ACC112 (cell line): ENCODE measurements around the gene ACOT8.

Source experiments
- H2AFZ ChIP-seq: fragments of 200-600 bp; sonication (generic); one replicate; pipeline ENCODE4 v1.6.0; 2017; ENCODE audit warnings: antibody characterized with exemption, low read length; ENCODE audit not compliant: unreplicated experiment
- H3K27ac ChIP-seq: fragments of 200-600 bp; sonication (generic); 2 replicates; pipeline ENCODE4 v1.5.1; 2014; ENCODE audit warnings: low read depth, mild to moderate bottlenecking, antibody characterized with exemption, low read length, moderate library complexity
- H3K27me3 ChIP-seq: fragments of 200-600 bp; sonication (generic); 2 replicates; pipeline ENCODE4 v1.6.1; 2014; ENCODE audit warnings: mild to moderate bottlenecking, antibody characterized with exemption, low read length, moderate library complexity, mixed read lengths; ENCODE audit not compliant: insufficient read depth
- H3K36me3 ChIP-seq: fragments of 200-600 bp; sonication (generic); 2 replicates; pipeline ENCODE4 v1.6.1; 2016; ENCODE audit warnings: mild to moderate bottlenecking, antibody characterized with exemption, low read length, moderate library complexity, mixed read lengths; ENCODE audit not compliant: insufficient read depth
- H3K4me1 ChIP-seq: fragments of 200-600 bp; sonication (generic); one replicate; pipeline ENCODE4 v1.6.1; 2016; ENCODE audit warnings: low read length, mixed read lengths; ENCODE audit not compliant: insufficient read depth, unreplicated experiment, control insufficient read depth
- H3K4me3 ChIP-seq: fragments of 200-600 bp; sonication (generic); 2 replicates; pipeline ENCODE4 v1.5.1; 2014; ENCODE audit warnings: mild to moderate bottlenecking, low read depth, low read length
- H3K79me2 ChIP-seq: fragments of 200-600 bp; sonication (generic); one replicate; pipeline ENCODE4 v1.6.0; 2016; ENCODE audit warnings: low read length; ENCODE audit not compliant: control insufficient read depth, unreplicated experiment, insufficient read depth

The ACOT8 gene

DNA sequence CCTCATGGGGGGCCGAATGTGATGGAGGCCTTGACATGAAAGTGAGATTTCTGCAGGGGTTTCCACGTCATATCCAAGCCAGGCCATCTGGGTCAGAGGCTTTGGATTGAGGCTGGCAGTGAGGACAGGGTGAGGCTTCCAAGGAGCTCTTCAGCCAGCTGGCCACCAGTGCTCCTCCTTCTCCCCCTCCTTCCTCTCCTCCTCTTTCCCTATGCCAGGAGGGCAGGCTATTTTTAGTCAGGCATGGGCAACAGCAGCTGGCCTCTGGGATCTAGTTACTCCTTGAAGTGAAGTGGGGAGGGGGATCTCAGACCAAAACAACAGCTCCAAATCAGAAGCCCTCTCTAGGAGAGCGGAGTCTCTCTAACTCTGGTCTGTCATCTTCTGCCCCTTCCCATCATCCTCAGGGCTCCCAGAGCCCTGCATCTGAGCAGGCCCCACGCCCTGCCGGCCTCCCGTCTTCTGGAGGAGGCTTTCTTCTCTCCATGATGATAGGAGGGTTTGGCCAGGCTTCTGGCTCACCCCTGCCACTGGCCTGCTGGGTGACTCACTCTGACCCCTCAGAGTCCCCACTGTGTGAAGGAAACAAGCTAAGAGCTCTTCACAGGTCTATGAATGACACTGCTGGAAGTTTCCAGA lies 30.7 kb downstream of the ACOT8 start:
- H2AFZ ChIP-seq: peak overlapping the region; percentile 75
- no peaks in the 10 kb centered on the region for H3K36me3 ChIP-seq
- no peak overlapping the region for H3K4me3 ChIP-seq
- H3K79me2 ChIP-seq: no peaks in the 10 kb centered on the region
- H3K27me3 ChIP-seq: peaks cover 6% of the 10 kb centered on the region; the same call in 1 of the 2 replicates
- H3K4me1 ChIP-seq: peaks cover 11% of the 10 kb centered on the region
- no peak overlapping the region for H3K27ac ChIP-seq

DNA sequence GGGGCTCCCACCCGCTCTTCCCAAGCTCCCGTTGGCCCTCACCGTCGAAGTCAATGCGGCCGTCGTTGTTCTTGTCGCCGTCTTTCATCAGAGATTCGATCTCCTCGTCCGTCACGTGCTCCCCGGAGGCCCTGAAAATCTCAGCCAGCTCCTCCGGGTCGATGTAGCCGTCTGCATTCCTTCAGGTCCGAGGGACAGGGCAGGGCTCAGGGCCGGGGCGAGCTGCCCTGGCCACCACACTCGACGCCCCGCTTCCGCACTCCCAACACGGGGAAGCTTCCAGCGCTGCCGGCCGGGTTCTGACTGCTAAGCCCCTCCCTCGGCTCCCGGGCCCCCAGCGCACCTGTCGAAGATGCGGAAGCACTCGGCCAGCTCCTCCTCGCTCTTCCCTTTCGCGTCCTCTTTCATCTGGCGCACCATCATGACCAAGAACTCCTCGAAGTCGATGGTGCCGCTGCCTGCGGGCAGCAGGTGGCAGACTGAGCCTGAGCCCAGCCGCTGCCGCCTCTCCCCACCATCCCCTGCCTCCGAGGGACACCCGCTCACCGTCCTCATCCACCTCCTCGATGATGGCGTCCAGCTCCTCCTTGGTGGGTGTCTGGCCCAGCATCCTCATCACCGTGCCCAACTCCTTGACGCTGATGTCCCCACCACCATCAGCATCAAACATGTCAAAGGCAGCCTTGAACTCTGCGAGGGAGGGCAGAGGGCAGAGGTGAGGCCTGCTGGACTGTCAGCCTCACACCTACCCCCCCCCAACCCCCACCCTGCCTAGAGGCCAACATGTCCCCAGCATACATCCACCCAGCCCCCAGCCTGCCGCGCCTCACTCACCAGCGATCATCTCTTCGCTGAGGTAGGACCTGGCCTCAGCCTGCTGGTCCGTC lies 33.0 kb downstream of the ACOT8 start:
- Histone ChIP-seq H3K27ac (no peak overlapping the region), H3K4me1 (peaks cover 11% of the 10 kb centered on the region), H3K27me3 (peaks cover 6% of the 10 kb centered on the region; the same call in 1 of the 2 replicates), H3K4me3 (peak overlapping the region; percentile 11; the same call in 1 of the 2 replicates), H3K36me3 (no peaks in the 10 kb centered on the region), H2AFZ (no peak overlapping the region), H3K79me2 (no peaks in the 10 kb centered on the region)

DNA sequence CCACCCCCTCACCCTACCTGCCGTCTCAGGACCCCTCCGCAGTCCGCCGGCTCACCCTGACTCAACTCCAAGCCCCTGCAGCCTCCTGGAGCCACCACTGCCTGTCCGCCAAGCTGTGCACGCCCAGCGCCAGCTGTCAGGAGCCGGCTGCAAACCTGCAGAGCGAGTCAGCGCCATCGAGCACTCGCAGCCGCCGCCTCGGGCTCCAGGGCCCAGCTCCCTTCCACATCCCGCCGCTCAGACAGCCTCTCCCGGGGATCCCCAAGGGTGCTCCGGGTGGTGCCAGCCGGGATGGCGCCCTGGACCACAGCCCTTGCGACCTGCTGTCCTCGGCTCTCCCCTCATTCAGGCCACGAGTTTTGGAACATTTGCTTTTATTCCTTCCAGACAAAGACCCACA lies 34.3 kb downstream of the ACOT8 start:
- Histone ChIP-seq H3K36me3 (no peaks in the 10 kb centered on the region), H3K4me1 (peaks cover 12% of the 10 kb centered on the region), H3K27me3 (peaks cover 6% of the 10 kb centered on the region; the same call in 1 of the 2 replicates), H3K4me3 (no peak overlapping the region), H3K79me2 (no peaks in the 10 kb centered on the region), H3K27ac (no peak overlapping the region), H2AFZ (no peak overlapping the region)

DNA sequence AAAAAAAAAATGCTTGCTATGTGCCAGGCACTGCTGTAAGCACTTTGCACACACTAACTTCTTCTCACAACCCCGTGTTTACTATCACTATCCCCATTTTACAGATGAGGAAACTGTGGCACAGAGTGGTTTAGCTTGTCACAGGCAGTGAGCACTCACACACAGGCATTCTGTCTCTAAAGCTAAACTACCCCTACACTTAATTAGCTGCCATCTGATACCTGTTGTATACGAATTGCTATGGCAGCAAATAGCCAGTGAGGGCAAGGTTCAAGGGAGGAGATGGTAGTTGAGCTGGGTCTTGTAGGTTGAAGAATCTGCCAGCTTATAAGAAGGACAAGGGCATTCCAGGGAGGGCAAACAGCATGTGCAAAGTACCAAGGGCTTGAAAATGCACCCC lies 35.2 kb downstream of the ACOT8 start:
- Histone ChIP-seq H3K4me3 (no peak overlapping the region), H3K27ac (no peak overlapping the region), H3K79me2 (no peaks in the 10 kb centered on the region), H3K4me1 (peaks cover 21% of the 10 kb centered on the region), H2AFZ (no peak overlapping the region), H3K27me3 (peaks cover 6% of the 10 kb centered on the region; the same call in 1 of the 2 replicates), H3K36me3 (peaks cover 2% of the 10 kb centered on the region; the same call in 1 of the 2 replicates)

DNA sequence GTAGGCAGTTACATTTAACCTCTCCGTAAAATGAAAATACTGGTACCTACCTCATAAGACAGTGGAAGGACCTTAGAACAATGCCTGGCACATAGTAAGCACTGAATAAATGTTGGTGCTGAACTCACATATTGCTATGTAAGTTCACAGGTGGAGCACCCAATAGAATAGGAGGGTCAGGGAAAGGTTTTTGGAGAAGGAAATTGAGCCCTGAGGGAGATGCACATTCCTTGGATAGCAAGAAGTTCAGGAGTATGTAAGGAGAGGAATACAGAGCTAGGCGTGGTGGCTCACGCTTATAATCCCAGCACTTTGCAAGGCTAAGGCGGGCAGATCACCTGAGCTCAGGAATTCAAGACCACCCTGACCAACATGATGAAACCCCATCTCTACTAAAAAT lies 37.7 kb downstream of the ACOT8 start:
- Histone ChIP-seq H3K27ac (no peak overlapping the region), H3K79me2 (peaks cover 12% of the 10 kb centered on the region), H3K36me3 (peaks cover 13% of the 10 kb centered on the region; the same call in 1 of the 2 replicates), H2AFZ (no peak overlapping the region), H3K4me3 (no peak overlapping the region), H3K4me1 (peaks cover 19% of the 10 kb centered on the region), H3K27me3 (peaks cover 6% of the 10 kb centered on the region; the same call in 1 of the 2 replicates)

DNA sequence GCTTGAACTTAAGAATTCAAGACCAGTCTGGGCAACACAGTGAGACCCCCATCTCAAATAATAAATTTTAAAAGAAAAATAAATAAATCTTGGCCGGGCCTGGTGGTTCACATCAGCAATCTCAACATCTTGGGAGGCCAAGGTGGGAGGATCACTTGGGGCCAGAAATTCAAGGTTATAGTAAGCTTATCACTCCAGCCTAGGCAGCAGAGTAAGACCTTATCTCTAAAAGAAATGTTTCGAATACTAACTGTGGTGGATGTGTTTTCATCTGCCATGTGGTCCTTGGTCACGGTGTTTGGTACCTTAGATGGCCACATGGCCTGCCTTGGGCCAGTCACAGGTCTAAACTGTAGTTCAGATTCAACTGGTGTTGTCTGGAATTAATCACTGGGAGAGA lies 39.0 kb downstream of the ACOT8 start:
- H3K27ac ChIP-seq: peak overlapping the region; percentile 70
- peaks cover 14% of the 10 kb centered on the region; the same call in 1 of the 2 replicates for H3K36me3 ChIP-seq
- peaks cover 1% of the 10 kb centered on the region; the same call in 1 of the 2 replicates for H3K27me3 ChIP-seq
- no peak overlapping the region for H3K4me3 ChIP-seq
- H3K79me2 ChIP-seq: peaks cover 22% of the 10 kb centered on the region
- peaks cover 22% of the 10 kb centered on the region for H3K4me1 ChIP-seq
- no peak overlapping the region for H2AFZ ChIP-seq

DNA sequence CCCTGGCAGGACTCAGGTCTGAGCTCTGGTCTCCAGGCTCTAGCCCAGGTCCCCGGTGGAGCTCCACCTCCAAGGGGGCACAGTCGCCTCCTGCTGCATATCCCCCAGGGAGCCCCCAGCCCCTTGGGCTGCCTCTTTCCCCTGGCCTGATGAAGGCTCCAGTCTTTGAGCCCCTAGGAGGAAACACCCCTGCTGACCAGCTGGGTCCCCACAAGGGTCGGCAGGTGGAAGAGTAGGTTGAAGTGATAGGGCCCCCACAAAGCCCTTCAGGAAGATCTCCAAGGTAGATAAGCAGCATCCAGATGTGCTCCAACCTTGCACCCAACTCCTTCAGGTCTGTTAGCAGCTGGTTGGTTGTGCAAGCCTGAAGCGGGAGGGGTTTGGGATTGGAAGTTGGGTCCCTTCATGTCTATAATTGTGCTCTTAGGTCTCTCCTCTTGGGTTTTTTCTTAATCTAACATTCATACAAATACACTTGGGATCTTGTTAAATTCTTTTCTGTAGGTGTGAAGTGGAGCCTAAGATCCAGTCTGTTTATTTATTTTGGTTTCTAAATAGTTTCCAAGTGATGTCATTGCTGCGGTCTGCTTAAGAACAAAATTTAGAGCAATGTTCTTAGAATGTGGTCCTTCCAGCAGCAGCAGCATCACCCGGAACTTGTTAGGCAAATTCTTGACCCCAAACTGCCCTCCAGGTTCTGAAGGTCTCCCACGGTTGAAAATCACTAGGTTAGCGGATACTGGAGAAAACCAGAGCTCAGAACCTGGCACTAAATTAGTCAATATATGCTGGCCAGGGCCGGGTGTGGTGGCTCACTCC lies 39.6 kb downstream of the ACOT8 start:
- Histone ChIP-seq H3K79me2 (peaks cover 29% of the 10 kb centered on the region), H3K36me3 (peaks cover 14% of the 10 kb centered on the region; the same call in 1 of the 2 replicates), H3K27ac (peak overlapping the region; percentile 70), H2AFZ (no peak overlapping the region), H3K4me3 (no peak overlapping the region), H3K27me3 (no peaks in the 10 kb centered on the region), H3K4me1 (peaks cover 22% of the 10 kb centered on the region)

DNA sequence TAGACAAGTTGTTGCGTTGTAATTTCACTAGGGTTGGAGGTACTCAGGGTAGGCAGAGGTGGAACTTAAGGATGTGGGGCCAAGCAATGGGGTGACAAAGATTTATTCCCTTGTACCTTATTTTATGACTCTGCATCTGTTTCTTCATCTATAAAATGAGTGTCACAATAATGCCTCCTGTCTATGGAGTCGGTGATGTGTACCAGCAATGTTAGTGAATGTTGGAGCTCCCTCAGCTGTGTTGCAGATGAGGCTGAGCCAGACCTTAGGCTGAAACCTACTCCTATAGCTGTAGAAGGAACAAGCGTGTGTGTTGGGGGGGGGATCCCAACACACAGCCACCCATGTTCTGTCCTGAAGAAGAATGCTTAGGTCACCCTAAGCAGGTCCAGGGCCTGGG lies 40.2 kb downstream of the ACOT8 start:
- Histone ChIP-seq H3K27me3 (no peaks in the 10 kb centered on the region), H3K27ac (peak overlapping the region; percentile 70), H3K4me1 (peaks cover 22% of the 10 kb centered on the region), H3K4me3 (no peak overlapping the region), H3K36me3 (peaks cover 14% of the 10 kb centered on the region; the same call in 1 of the 2 replicates), H3K79me2 (peaks cover 30% of the 10 kb centered on the region), H2AFZ (no peak overlapping the region)

DNA sequence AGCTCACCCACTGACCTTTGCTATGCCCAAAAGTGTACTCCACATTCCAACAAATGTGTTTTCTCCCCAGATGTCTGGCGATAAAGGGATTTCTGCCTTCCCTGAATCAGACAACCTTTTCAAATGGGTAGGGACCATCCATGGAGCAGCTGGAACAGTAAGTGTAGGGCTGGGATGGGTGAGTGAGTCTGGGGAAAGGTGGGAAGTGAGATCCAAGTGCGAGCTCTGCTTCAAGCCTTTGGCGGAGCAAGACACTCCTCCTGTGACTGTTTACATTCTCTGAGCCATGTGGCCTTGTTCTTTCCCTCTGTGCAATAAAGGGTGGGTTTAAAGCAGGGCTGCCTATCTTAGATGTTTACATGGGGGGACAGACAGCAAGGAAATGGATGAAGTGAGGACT lies 42.9 kb downstream of the ACOT8 start:
- Histone ChIP-seq H3K4me3 (peak overlapping the region; percentile 29; the same call in 1 of the 2 replicates), H3K27ac (no peak overlapping the region), H3K36me3 (peaks cover 24% of the 10 kb centered on the region), H2AFZ (no peak overlapping the region), H3K27me3 (no peaks in the 10 kb centered on the region), H3K79me2 (peaks cover 30% of the 10 kb centered on the region), H3K4me1 (peaks cover 22% of the 10 kb centered on the region)

DNA sequence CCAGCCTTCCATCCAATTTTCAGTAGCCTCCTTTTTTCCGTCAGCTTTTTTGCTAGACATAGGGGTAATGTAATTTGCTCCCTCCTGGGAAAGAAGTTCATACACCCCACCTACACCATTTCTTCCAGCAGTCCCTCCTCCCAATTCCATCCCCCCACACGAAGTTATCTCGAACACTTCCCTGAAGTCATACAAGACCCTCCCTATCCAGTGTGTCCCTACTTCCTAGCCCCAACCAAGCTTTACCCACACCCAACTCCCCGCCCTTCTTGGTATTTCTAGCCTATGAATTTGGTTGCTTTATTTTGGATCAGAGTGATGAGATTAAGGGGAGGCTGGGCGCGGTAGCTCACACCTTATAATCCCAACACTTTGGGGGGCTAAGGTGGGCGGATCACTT lies 43.7 kb downstream of the ACOT8 start:
- peaks cover 30% of the 10 kb centered on the region for H3K79me2 ChIP-seq
- H3K27ac ChIP-seq: peak overlapping the region; percentile 61; the same call in 1 of the 2 replicates
- H3K4me1 ChIP-seq: peaks cover 22% of the 10 kb centered on the region
- H3K36me3 ChIP-seq: peaks cover 24% of the 10 kb centered on the region
- no peak overlapping the region for H2AFZ ChIP-seq
- no peaks in the 10 kb centered on the region for H3K27me3 ChIP-seq
- H3K4me3 ChIP-seq: peak overlapping the region; percentile 88
